Subcutaneous abdominal adipose tissue (tissue), 5 donors: ENCODE data around the gene SCN3B.

ENCODE experiments used
- H3K27ac ChIP-seq: one replicate; pipeline ENCODE4 v1.7.0; 2013; ENCODE audit warnings: low read depth, mild to moderate bottlenecking, inconsistent platforms, low read length, moderate library complexity
- H3K27me3 ChIP-seq, 5 donors: one replicate each; pipeline ENCODE4 v1.7.0; 2013; ENCODE audit warnings: low read length in 5 of 5, inconsistent platforms in 1 of 5; ENCODE audit not compliant: control insufficient read depth in 5 of 5, insufficient read depth in 4 of 5
- H3K36me3 ChIP-seq, 5 donors: one replicate each; pipeline ENCODE4 v1.7.0; 2013; ENCODE audit warnings: low read length in 5 of 5; ENCODE audit not compliant: control insufficient read depth in 5 of 5, insufficient read depth in 5 of 5
- H3K4me1 ChIP-seq, 5 donors: one replicate each; pipeline ENCODE4 v1.7.0; 2013; ENCODE audit warnings: low read length in 5 of 5, mild to moderate bottlenecking in 3 of 5, moderate library complexity in 1 of 5; ENCODE audit not compliant: control insufficient read depth in 5 of 5, insufficient read depth in 5 of 5
- H3K4me3 ChIP-seq, 5 donors: one replicate each; pipeline ENCODE4 v1.7.0; 2013; ENCODE audit warnings: low read length in 5 of 5, low read depth in 1 of 5
- H3K9ac ChIP-seq, 5 donors: one replicate each; pipeline ENCODE4 v1.7.0; 2013; ENCODE audit warnings: low read length in 5 of 5, mild to moderate bottlenecking in 4 of 5, moderate library complexity in 3 of 5
- H3K9me3 ChIP-seq, 5 donors: one replicate each; pipeline ENCODE4 v1.7.0; 2013; ENCODE audit warnings: low read length in 5 of 5; ENCODE audit not compliant: control insufficient read depth in 5 of 5
- donor health status: healthy.
- donor health status: healthy.
- donor health status: healthy.
- donor health status: healthy.
- donor health status: healthy.

SCN3B gene

GRCh38 chr11:123640677-123641494 is 13.5 kb downstream of the SCN3B start:
- H3K36me3 ChIP-seq, result no peaks in the 10 kb centered on the region
- H3K27ac ChIP-seq, result no peak overlapping the region
- H3K9me3 ChIP-seq, result no peaks in the 10 kb centered on the region
- H3K4me3 ChIP-seq, result no peak overlapping the region
- peaks cover 0 to 3% (median 0%) of the 10 kb centered on the region in 5 donors for H3K4me1 ChIP-seq
- H3K9ac ChIP-seq, result no peak overlapping the region
- H3K27me3 ChIP-seq, result peaks cover 0 to 16% (median 4%) of the 10 kb centered on the region in 5 donors

DNA sequence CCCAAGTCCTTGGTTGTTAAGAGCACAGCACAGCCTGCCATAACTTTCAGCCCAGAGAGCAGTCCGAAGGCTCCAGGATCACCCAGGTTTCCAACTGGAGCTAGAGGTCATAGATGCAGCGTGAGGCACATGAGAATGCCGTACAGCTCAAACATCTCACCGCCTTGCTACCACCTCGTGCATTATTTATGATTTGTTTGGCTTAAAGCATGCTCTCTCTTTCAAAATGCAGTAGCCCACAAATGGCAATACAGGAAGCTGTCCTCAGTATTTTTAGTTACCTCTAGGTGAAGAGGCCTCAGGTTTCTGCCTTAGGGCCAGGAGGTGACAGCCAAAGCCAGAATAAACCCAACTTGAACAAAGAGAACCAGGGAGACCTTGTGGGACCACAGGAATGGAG is 14.4 kb downstream of the SCN3B start:
- Histone ChIP-seq H3K4me1 (peaks cover 0 to 3% (median 0%) of the 10 kb centered on the region in 5 donors), H3K27ac (no peak overlapping the region), H3K9me3 (no peaks in the 10 kb centered on the region), H3K36me3 (no peaks in the 10 kb centered on the region), H3K27me3 (peaks cover 0 to 12% (median 0%) of the 10 kb centered on the region in 5 donors), H3K4me3 (no peak overlapping the region), H3K9ac (no peak overlapping the region)

- no peaks in the 10 kb centered on the region for H3K36me3 ChIP-seq
- H3K9ac ChIP-seq, result no peak overlapping the region
- no peak overlapping the region for H3K4me3 ChIP-seq
- no peaks in the 10 kb centered on the region for H3K4me1 ChIP-seq
- H3K27ac ChIP-seq, result no peak overlapping the region
- no peaks in the 10 kb centered on the region for H3K9me3 ChIP-seq
- H3K27me3 ChIP-seq, result no peaks in the 10 kb centered on the region
Observed at GRCh38 chr11:123630126-123630608, 24.3 kb downstream of the SCN3B start.

DNA sequence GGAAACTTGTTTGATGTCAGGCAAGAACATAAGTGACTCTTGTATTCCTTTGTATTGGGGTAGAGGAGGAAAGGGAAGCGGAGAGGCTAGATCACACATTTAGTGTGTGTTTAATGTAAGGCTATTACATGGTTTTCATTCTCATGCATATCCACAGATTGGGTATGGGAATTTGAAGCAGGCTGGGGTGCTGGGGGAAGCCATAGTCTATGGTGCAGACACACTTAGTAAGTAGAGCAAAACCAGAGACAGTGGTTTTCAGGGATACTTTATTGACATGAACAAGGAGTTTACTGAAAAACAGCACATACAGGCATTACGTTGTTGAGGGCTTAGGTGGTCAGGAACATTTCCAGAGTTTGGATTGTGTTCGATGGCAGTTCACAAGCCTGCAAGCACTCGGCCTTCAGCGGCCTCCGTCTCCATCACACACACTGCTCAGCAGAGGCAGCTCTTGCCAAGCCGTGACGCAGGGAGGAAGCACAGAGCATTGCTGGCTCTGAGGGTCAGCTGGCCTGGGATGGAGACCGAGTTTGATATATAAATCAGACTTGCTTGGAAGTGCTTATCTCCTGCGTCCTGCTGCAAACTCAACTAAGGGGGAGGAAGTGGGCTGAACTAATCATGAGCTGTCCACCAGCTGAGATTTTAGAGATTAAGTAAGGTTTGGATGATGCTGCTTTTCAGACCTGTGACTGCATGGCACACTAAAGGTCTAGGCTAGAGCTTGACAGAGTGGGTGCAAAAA is 25.3 kb downstream of the SCN3B start:
- Histone ChIP-seq H3K27me3 (no peaks in the 10 kb centered on the region), H3K36me3 (no peaks in the 10 kb centered on the region), H3K9ac (no peak overlapping the region), H3K4me1 (no peaks in the 10 kb centered on the region), H3K27ac (no peak overlapping the region), H3K9me3 (no peaks in the 10 kb centered on the region), H3K4me3 (no peak overlapping the region)

GRCh38 chr11:123624974-123625373 is 29.4 kb downstream of the SCN3B start:
- H3K27me3 ChIP-seq, result no peaks in the 10 kb centered on the region
- no peaks in the 10 kb centered on the region for H3K4me1 ChIP-seq
- no peaks in the 10 kb centered on the region for H3K9me3 ChIP-seq
- H3K4me3 ChIP-seq, result no peak overlapping the region
- no peak overlapping the region for H3K27ac ChIP-seq
- no peak overlapping the region for H3K9ac ChIP-seq
- peaks cover 0 to 8% (median 0%) of the 10 kb centered on the region in 5 donors for H3K36me3 ChIP-seq

- no peaks in the 10 kb centered on the region for H3K27me3 ChIP-seq
- no peak overlapping the region for H3K9ac ChIP-seq
- no peak overlapping the region for H3K27ac ChIP-seq
- H3K4me3 ChIP-seq, result no peak overlapping the region
- no peaks in the 10 kb centered on the region for H3K9me3 ChIP-seq
- peaks cover 0 to 17% (median 0%) of the 10 kb centered on the region in 5 donors for H3K36me3 ChIP-seq
- H3K4me1 ChIP-seq, result no peaks in the 10 kb centered on the region
Observed at GRCh38 chr11:123622576-123622975, 31.8 kb downstream of the SCN3B start.

DNA sequence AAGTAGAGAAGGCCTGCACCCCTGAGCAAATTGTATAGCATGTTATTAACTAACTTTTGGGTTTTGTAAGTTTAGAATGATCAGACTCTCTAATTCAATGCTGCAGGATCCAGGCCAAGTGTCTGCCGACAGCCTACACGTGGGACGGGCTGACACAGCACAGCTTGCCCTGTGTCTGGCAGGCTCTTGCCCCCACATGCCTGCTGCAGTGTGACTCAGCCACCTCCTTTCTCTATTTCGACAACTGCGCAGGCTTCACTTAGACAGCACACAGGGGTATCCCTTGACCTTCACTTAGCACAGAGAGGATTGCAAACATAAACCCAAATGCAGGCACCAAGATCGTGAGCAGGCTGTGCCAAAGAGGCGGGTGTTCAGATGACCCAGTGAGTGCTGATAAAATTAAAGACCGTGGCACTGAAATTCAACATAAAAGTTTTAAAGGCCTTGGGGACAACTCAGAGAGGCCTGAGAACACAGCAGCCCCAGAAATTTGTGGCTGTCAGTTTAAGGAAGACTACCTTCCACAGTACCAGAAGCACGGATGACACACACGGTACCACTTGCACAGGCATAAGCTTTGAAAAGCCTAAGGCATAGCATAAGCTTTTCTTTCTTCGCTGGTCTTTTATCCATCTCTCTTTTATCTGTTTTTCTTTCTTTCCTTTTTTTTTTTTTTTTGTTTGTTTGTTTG is 37.8 kb downstream of the SCN3B start:
- Histone ChIP-seq H3K4me1 (peaks cover 0 to 5% (median 0%) of the 10 kb centered on the region in 5 donors), H3K4me3 (no peak overlapping the region), H3K9me3 (no peaks in the 10 kb centered on the region), H3K36me3 (peaks cover 0 to 42% (median 4%) of the 10 kb centered on the region in 5 donors), H3K27me3 (no peaks in the 10 kb centered on the region), H3K27ac (no peak overlapping the region), H3K9ac (no peak overlapping the region)

DNA sequence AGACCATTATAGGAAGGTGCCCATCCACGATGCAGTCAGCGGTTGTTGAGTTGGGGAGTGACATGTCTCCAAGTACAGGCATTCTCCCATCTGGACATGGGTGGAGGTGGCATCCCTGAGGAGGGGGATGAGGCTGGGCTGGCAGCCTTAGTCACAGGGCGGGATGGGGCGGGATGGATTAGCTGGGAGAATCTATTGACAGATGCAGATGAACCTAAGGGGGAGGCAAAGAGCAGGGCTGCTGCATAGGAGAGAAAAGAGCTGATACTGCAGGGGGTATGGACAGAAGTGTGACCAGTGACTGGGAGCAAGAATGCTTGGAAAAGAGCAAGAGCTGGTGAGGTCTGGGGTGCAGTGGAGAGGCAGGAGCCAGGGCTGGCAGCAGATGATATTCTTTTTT is 42.7 kb downstream of the SCN3B start:
- H3K27ac ChIP-seq, result no peak overlapping the region
- H3K4me3 ChIP-seq, result no peak overlapping the region
- H3K9me3 ChIP-seq, result no peaks in the 10 kb centered on the region
- no peaks in the 10 kb centered on the region for H3K27me3 ChIP-seq
- no peak overlapping the region for H3K9ac ChIP-seq
- H3K4me1 ChIP-seq, result peaks cover 0 to 4% (median 0%) of the 10 kb centered on the region in 5 donors
- H3K36me3 ChIP-seq, result peaks cover 0 to 64% (median 4%) of the 10 kb centered on the region in 5 donors

DNA sequence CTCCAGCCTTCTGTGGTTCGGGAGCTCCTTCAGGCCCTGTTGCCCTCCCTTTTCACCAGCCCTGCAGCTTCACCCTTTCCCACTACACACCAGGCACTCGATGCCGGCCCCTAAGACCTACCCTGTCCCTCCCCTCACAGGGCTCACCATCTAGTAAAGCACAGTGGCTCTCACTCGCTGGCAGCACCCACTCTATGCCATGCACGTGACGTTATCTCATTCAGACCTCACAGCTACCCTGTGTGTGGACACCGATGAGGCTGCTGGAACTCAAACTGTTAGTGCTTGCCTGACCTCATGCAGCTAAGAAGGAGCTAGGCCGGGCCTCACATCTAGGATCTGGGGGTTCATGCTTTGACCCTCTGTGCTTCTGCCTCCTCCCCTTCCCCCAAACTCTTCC is 45.5 kb downstream of the SCN3B start:
- no peaks in the 10 kb centered on the region for H3K4me1 ChIP-seq
- no peaks in the 10 kb centered on the region for H3K9me3 ChIP-seq
- H3K4me3 ChIP-seq, result no peak overlapping the region
- no peak overlapping the region for H3K27ac ChIP-seq
- H3K27me3 ChIP-seq, result no peaks in the 10 kb centered on the region
- H3K36me3 ChIP-seq, result peaks cover 0 to 74% (median 0%) of the 10 kb centered on the region in 5 donors
- no peak overlapping the region for H3K9ac ChIP-seq
